Epithelial cell of esophagus (primary cell): ENCODE measurements around the gene EIF4G3.
"Not testable (repeated sequence)": the region's sequence is repeated elsewhere in the genome, so short reads cannot be mapped to it uniquely, and the experiment has no call there.

Source experiments
- DNase-seq: peaks from one replicate; pipeline ENCODE4 v3.0.0; 2010; ENCODE audit warnings: low read depth
- H3K4me3 ChIP-seq: 2 replicates; pipeline ENCODE4 v1.5.1; 2011; ENCODE audit warnings: mild to moderate bottlenecking, low read length, control low read depth
- CTCF ChIP-seq: IDR thresholded peaks from 2 replicates; pipeline ENCODE4 v1.5.1; 2011; ENCODE audit warnings: low read depth, mild to moderate bottlenecking, low read length, control low read depth, inconsistent platforms; ENCODE audit not compliant: insufficient read depth; ENCODE audit errors: missing control alignments

Gene EIF4G3

GRCh38 chr1:21060523-21060922 is 116.2 kb downstream of the EIF4G3 start:
- no peak for DNase-seq
- no peak for TF ChIP-seq CTCF
- no peak overlapping the region for H3K4me3 ChIP-seq

- no peak for TF ChIP-seq CTCF
- DNase-seq, result no peak
- no peak overlapping the region for H3K4me3 ChIP-seq
Measured at GRCh38 chr1:21059021-21059420, 117.7 kb downstream of the EIF4G3 start.

- DNase-seq, result no peak
- TF ChIP-seq CTCF, result no peak
- H3K4me3 ChIP-seq, result no peak overlapping the region
Measured at GRCh38 chr1:21058035-21058793, 118.5 kb downstream of the EIF4G3 start.

GRCh38 chr1:21053189-21053928 is 123.3 kb downstream of the EIF4G3 start:
- not testable (repeated sequence) for DNase-seq, H3K4me3 ChIP-seq

- H3K4me3 ChIP-seq, result no peak overlapping the region
- DNase-seq, result no peak
- no peak for TF ChIP-seq CTCF
Measured at GRCh38 chr1:21052034-21052433, 124.7 kb downstream of the EIF4G3 start.

GRCh38 chr1:21051177-21051825 is 125.4 kb downstream of the EIF4G3 start:
- no peak for TF ChIP-seq CTCF
- no peak overlapping the region for H3K4me3 ChIP-seq
- no peak for DNase-seq

GRCh38 chr1:21050031-21050430 is 126.7 kb downstream of the EIF4G3 start:
- no peak overlapping the region for H3K4me3 ChIP-seq
- DNase-seq, result no peak
- TF ChIP-seq CTCF, result no peak
